OCI-LY1 (cell line): Measurements from ENCODE around the gene EBP.

Experiments used
- H2AFZ ChIP-seq: fragments of 200-600 bp; sonication (generic), shearing (Covaris generic); 2 replicates; pipeline ENCODE4 v1.6.0; 2014; ENCODE audit warnings: antibody characterized with exemption, mild to moderate bottlenecking, low read length
- H3F3A ChIP-seq: fragments of 200-600 bp; sonication (generic), shearing (Covaris generic); 2 replicates; pipeline ENCODE4 v1.6.0; 2014; ENCODE audit warnings: mild to moderate bottlenecking, antibody characterized with exemption, low read length, moderate library complexity; ENCODE audit not compliant: insufficient read depth
- H3K27ac ChIP-seq: fragments of 200-600 bp; sonication (generic); 2 replicates; pipeline ENCODE4 v1.5.1; 2014; ENCODE audit warnings: low read length, mixed run types, mild to moderate bottlenecking, low read depth; ENCODE audit not compliant: poor library complexity, severe bottlenecking
- H3K27me3 ChIP-seq: fragments of 200-600 bp; sonication (generic); 2 replicates; pipeline ENCODE4 v1.6.0; 2014; ENCODE audit warnings: antibody characterized with exemption, mild to moderate bottlenecking, low read length, moderate library complexity; ENCODE audit not compliant: insufficient read depth
- H3K36me3 ChIP-seq: fragments of 200-600 bp; sonication (generic); 2 replicates; pipeline ENCODE4 v1.6.1; 2014; ENCODE audit warnings: mild to moderate bottlenecking, antibody characterized with exemption, low read length, moderate library complexity, mixed read lengths; ENCODE audit not compliant: insufficient read depth
- H3K4me1 ChIP-seq: fragments of 200-600 bp; sonication (generic); 2 replicates; pipeline ENCODE4 v1.5.1; 2014; ENCODE audit warnings: mild to moderate bottlenecking, low read length, moderate library complexity; ENCODE audit not compliant: insufficient read depth, severe bottlenecking
- H3K4me2 ChIP-seq: fragments of 200-600 bp; sonication (generic), shearing (Covaris generic); 2 replicates; pipeline ENCODE4 v1.6.1; 2014; ENCODE audit warnings: low read length
- H3K4me3 ChIP-seq: fragments of 200-600 bp; sonication (generic); 2 replicates; pipeline ENCODE4 v1.5.1; 2014; ENCODE audit warnings: low read length, low read depth, mild to moderate bottlenecking, mixed read lengths; ENCODE audit not compliant: poor library complexity, severe bottlenecking
- H3K79me2 ChIP-seq: fragments of 200-600 bp; shearing (Covaris generic); 2 replicates; pipeline ENCODE4 v1.6.1; 2016; ENCODE audit warnings: mixed run types, low read length, mixed read lengths; ENCODE audit not compliant: insufficient read depth
- H3K9ac ChIP-seq: fragments of 200-600 bp; sonication (generic), shearing (Covaris generic); 2 replicates; pipeline ENCODE4 v1.6.1; 2014; ENCODE audit warnings: mild to moderate bottlenecking, low read length, mixed read lengths
- H3K9me2 ChIP-seq: fragments of 200-600 bp; sonication (generic), shearing (Covaris generic); 2 replicates; pipeline ENCODE4 v1.6.1; 2014; ENCODE audit warnings: low read depth, mild to moderate bottlenecking, low read length, mixed read lengths
- H3K9me3 ChIP-seq: fragments of 200-600 bp; shearing (Covaris generic); 2 replicates; pipeline ENCODE4 v1.6.1; 2014; ENCODE audit warnings: low read length, mixed read lengths
- H4K20me1 ChIP-seq: fragments of 200-600 bp; sonication (generic), shearing (Covaris generic); 2 replicates; pipeline ENCODE4 v1.6.0; 2016; ENCODE audit warnings: mild to moderate bottlenecking, low read length; ENCODE audit not compliant: insufficient read depth
- EZH2 ChIP-seq: fragments of 200-600 bp; sonication (generic), shearing (Covaris generic); IDR thresholded peaks from 2 replicates; pipeline ENCODE4 v1.8.0; 2017; ENCODE audit warnings: borderline replicate concordance, mixed run types, mild to moderate bottlenecking, antibody characterized with exemption, low read length, moderate library complexity, mixed read lengths
- TF ChIP-seq, protein P1 (sequence below): fragments of 200-600 bp; sonication (generic), shearing (Covaris generic); IDR thresholded peaks from 2 replicates; pipeline ENCODE4 v1.5.1; 2017; ENCODE audit warnings: mild to moderate bottlenecking, antibody characterized with exemption, low read length, moderate library complexity, mixed read lengths

Gene EBP

DNA sequence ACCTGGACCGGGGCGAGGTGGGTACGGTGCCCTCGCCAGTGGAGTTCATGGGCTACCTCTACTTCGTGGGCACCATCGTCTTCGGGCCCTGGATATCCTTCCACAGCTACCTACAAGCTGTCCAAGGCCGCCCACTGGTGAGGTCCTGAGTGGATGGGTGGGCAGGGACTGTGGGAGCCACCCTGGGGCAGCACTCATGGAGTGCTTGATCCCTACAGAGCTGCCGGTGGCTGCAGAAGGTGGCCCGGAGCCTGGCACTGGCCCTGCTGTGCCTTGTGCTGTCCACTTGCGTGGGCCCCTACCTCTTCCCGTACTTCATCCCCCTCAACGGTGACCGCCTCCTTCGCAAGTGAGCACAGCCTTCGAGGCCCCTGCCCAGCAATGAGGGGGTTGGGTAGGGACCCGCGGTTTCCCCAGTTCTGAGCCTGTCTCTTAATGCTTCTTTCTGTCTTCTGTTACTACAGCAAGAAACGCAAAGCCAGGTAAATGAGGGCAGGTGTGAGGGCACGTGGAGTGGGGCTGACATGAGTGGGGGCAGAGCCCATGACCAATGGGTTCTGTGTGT lies 9.2 kb upstream of the EBP start:
- H3K4me3 ChIP-seq = no peak overlapping the region
- no peak overlapping the region for H2AFZ ChIP-seq
- H3K4me2 ChIP-seq = no peak overlapping the region
- H3F3A ChIP-seq = no peaks in the 10 kb centered on the region
- TF ChIP-seq EZH2 = no peak
- TF ChIP-seq, protein P1, sequence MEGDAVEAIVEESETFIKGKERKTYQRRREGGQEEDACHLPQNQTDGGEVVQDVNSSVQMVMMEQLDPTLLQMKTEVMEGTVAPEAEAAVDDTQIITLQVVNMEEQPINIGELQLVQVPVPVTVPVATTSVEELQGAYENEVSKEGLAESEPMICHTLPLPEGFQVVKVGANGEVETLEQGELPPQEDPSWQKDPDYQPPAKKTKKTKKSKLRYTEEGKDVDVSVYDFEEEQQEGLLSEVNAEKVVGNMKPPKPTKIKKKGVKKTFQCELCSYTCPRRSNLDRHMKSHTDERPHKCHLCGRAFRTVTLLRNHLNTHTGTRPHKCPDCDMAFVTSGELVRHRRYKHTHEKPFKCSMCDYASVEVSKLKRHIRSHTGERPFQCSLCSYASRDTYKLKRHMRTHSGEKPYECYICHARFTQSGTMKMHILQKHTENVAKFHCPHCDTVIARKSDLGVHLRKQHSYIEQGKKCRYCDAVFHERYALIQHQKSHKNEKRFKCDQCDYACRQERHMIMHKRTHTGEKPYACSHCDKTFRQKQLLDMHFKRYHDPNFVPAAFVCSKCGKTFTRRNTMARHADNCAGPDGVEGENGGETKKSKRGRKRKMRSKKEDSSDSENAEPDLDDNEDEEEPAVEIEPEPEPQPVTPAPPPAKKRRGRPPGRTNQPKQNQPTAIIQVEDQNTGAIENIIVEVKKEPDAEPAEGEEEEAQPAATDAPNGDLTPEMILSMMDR = no peak
- H3K9ac ChIP-seq = no peak overlapping the region
- H3K27me3 ChIP-seq = no peaks in the 10 kb centered on the region
- no peaks in the 10 kb centered on the region for H3K9me3 ChIP-seq
- H3K79me2 ChIP-seq = no peaks in the 10 kb centered on the region
- peaks cover 3% of the 10 kb centered on the region for H3K4me1 ChIP-seq
- H3K27ac ChIP-seq = no peak overlapping the region
- H4K20me1 ChIP-seq = no peaks in the 10 kb centered on the region
- no peaks in the 10 kb centered on the region for H3K9me2 ChIP-seq
- no peaks in the 10 kb centered on the region for H3K36me3 ChIP-seq

DNA sequence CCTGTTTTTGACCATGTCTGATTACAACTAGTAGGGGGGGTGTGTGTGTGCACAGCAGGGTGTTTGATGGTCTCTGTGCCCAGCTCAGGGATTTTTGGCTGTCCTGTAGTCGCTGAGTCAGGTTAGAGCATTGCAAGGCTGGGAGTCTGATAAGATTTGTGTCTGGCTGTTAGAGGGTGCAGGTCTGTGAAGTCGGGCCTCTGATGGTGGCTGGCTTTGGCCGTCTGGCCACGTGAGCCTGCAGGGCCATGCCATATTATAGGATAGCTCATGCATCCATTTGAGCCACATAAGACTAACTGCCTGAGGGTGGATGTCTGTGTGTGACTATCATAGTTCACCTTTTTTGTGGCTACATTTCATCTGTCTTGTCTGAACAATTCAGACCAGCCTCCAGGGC lies 7.9 kb upstream of the EBP start:
- Histone ChIP-seq H3K4me2 (no peak overlapping the region), H3K9me3 (no peaks in the 10 kb centered on the region), H3K9ac (no peak overlapping the region), H3K4me3 (no peak overlapping the region), H3K9me2 (no peaks in the 10 kb centered on the region), H3K79me2 (no peaks in the 10 kb centered on the region), H3K27ac (no peak overlapping the region), H3K4me1 (no peaks in the 10 kb centered on the region), H2AFZ (no peak overlapping the region), H3K27me3 (no peaks in the 10 kb centered on the region), H4K20me1 (no peaks in the 10 kb centered on the region), H3F3A (no peaks in the 10 kb centered on the region), H3K36me3 (no peaks in the 10 kb centered on the region)
- no peak for TF ChIP-seq EZH2
- TF ChIP-seq, protein P1 = no peak

DNA sequence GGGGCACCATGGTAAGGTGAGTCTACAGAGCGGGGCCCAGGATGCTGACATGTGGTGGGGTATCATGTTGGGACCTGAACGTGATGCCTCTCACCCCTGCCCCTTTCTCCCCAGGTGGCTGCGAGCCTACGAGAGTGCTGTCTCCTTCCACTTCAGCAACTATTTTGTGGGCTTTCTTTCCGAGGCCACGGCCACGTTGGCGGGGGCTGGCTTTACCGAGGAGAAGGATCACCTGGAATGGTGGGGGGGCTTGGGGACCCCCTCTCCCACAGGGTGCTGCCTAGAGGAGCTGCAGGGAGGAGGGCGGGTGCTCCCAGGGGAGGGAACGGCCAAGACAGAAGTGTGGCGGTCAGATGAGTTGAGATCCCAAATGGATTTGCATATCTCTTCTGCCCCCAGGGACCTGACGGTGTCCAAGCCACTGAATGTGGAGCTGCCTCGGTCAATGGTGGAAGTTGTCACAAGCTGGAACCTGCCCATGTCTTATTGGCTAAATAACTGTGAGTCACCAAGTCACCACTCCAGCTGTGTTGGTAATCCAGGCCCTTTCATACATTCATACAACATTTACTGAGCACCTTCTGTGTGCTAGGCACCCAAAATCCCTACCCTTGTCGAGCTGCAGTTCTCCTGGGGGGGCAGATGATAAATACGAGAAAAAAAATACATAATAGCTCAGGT lies 7.3 kb upstream of the EBP start:
- Histone ChIP-seq H3K9ac (no peak overlapping the region), H3K27ac (no peak overlapping the region), H3K36me3 (no peaks in the 10 kb centered on the region), H3K79me2 (no peaks in the 10 kb centered on the region), H3K4me2 (no peak overlapping the region), H3K4me1 (no peaks in the 10 kb centered on the region), H3F3A (no peaks in the 10 kb centered on the region), H3K27me3 (no peaks in the 10 kb centered on the region), H4K20me1 (no peaks in the 10 kb centered on the region), H2AFZ (no peak overlapping the region), H3K4me3 (no peak overlapping the region), H3K9me3 (no peaks in the 10 kb centered on the region), H3K9me2 (no peaks in the 10 kb centered on the region)
- TF ChIP-seq EZH2 = no peak
- TF ChIP-seq, protein P1 = no peak
